ENCODE results near the gene SPEM3.
"Not testable (repeated sequence)": the region's sequence is repeated elsewhere in the genome, so short reads cannot be mapped to it uniquely, and the experiment has no call there.

SPEM3 gene

DNA sequence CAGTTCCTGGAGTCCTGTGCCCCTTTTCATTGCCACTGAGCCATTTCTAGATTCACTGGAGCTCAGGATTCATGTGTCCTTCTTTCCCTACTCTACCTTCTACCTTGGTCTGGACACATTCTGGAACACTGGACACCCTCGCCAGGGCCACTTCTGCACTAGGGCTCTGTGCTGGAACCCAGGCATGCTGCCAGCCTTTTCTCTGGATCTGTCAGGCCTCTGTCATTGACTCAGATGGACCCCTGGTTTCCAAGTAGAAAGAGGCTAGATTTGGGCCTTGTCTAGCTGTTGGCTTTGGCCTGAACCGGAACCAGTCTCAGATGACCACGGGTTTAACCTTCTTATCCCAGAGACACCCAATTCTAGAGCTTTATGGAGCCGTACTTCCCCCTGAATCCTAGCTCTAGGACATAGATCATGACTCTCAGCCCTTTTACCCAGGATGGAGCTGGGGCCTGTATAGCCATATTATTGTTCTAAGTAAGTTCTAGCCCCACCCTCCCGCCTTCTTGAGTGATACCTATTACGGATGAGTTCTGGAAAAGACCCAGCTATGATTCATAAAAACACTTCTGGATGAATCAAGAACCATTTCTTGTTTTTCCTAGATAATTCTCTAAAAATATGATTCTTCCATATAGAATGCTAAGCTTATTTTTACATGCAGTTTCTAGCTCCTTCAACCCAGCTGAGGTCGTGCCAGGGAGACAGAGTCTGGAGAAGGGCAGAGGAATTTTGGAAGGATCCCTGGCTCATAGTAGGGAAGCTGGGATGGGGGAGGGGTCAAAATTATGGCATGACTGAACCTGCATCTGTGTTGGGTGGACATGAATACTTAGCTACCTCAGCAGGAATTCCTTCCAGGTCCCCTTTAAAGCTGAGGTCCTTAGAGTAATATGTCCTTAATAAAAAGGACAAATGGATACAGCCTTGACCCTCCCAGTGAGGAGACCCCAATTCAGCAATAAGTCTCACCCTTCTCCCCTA, 15.1 kb downstream of the SPEM3 start:
- no peak for DNase-seq

DNA sequence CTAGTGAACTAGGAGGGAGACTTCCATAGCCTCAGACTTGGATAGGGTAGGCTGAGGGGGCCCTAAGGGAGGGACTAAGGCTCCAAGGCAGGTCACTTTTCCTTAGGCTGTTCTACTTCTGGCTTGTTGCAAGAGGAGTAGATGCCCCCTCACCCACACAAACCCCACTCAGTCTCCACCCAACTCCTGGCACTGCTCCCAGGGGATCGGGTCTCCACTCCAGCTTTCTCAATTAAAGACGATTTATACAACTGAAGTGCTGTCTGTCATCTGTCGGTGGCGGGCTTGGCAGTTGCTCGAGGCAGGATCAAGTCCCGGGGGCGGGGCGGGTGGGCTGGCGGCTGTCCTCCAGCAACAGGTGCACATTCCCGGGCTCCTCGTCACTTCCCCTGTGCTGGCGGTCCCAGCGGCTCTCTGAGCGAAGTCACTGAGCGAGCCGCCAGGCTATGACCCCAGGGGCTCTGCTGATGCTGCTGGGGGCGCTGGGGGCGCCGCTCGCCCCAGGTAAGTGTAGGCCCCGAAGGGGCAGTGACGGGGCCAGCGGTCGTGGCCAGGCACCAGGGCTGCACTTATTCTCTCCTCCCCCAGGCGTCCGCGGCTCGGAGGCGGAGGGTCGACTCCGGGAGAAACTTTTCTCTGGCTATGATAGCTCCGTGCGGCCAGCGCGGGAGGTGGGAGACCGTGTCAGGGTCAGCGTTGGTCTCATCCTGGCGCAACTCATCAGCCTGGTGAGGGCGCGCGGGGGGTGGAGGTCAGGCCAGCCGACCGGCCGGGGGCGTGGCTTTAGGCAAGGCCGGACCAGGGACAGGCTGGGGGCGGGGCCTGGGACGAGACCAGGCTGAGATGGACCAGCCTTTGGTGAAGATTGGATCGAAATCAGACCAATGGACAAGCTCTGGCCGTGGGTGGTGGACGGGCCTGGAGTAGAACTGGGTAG, 16.3 kb downstream of the SPEM3 start, which contains the start of gene CHRNB1:
TSS of gene CHRNB1 (plus strand) at position 380 of the 937 bp plus-strand sequence. CDS start at position 447, 67 bp downstream.
- peak; percentile 6 for DNase-seq

DNA sequence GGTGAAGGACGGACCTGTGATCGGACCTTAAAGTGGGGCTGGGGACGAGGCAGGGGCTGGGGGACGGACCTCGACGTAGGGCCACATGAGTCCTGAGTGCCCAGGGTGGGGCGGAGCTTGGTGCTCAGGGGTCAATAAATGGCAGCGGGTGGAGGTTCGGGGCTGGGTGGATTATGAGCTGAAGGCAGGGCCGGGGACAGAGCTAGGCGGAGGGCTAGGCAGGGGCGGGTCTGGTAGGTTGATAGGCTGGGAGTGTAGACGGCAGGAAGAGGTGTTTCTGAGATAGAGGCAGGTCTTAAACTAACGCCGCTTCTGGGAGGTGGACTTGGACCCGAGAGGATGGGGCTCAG, 16.9 kb downstream of the SPEM3 start:
- DNase-seq: peak; percentile 37

DNA sequence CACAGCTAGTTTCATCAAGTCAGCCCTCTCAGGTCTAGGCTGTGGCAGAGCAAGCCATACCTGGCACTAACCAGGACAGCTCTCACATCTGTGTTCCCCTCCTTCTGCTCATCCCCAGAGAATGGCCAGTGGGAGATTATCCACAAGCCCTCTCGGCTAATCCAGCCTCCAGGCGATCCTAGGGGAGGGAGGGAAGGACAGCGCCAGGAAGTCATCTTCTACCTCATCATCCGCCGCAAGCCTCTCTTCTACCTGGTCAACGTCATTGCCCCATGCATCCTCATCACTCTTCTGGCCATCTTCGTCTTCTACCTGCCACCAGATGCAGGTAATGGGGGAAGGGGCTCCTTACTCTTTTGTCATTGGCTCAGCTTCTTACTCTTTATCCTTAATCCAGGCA, 19.8 kb downstream of the SPEM3 start:
- no peak for DNase-seq

DNA sequence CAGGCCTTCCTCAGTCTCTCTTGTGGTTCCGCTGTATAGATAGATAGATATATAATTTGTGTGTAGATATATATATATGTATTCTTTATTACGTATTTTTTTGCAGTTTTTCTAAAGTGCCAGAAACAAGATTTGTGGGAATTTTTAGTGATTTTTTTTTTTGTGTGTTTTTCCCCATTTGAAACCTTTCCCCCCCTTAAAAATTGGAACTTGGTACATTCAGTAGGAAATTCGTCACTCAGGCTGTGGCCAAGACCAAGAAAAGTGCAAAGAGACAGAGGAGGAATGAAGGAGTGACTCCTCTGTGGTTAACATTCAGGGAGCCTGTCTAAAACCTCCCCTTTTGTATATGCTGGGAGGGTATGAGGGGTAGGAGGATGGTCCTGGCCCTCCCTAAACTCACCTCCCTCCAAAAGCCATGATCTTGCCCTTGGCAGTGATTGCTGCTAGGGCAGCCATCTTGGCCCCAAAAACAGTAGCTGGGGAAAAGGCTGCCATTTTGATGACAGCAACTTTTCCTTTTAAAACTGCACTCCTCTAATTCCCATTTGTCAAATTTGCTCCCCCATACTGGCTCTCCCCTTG, 31.4 kb downstream of the SPEM3 start:
- no peak for DNase-seq

DNA sequence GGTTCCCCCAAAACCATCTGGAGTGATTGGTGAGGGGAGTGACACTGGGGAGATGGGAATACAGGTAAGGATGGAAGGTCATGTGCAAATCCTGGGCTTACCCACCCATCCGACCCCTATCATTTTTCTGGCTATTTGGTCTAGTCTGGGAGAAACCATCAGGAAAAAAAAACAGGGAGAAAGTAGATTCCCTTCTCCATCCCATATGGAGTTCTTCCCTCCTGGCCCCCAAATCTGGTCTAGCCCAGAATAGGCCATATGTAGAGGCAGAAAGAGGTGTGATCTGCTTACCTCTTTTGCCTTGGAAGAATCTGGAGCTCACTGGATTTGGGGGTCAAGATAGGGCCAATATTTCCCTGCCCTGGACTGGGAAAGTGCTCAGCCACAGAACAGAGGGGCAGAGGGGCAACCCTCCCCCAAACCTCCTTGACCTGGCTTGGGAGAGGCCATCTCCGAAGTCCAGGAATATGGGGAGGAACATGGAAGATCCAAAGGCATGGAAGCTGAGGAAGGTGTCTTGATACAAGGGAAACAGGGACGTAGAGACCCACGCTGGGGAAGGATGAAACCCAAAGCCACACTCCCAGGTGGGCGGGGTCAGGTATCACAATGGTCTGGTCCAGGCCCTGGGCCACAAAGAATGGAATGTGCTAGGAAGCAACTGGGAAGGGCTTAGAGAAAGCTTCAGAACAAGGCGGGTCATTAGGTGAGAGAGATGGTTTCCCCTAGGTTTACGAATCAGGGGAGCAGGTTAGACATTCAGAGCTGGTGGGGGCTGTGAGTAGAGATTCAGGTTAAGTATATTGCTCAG, 32.4 kb downstream of the SPEM3 start:
- DNase-seq: no peak

DNA sequence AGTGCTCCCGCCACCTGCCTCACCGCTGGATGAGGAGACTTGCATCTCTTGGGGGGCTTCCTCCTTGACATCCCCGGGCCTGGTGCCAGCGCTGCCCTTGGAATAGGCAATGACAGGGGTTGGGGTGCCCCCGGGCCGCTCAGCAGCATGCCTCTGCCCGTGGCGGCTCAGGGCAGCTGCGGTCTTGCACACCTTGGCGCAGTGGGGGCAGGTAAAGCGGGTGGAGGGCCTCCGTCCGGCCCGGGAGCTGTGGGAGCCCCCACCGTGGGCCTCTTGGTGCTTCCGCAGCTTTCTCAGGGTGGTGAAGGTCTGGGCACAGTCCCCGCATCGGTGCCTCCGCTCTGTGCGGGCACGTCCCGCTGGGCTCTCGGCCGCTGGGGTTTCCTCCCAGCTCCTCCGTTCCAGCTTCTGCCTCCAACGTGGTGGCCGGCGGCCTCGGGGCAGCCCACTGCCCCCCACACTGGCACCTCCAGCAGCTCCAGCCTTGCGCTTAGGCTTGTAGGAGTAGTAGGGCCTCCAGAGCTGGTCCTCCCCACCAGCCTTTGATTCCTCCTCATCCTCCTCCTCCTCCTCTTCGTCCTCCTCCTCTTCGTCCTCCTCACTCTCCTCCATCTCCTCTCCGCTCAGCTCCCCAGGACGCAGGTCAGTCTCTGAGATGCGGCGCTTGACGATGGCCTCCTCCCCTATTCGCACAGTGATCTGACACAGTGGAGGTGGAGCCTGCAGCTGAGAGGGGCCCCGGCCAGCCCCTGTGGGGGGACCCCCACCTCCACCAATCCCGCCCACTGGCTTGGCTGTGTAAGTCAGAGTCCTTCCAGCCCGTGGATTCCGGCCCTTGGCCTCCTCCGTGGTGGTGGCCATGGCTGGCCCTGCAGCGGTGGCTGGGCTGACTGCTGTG, 34.1 kb downstream of the SPEM3 start:
- DNase-seq: no peak

DNA sequence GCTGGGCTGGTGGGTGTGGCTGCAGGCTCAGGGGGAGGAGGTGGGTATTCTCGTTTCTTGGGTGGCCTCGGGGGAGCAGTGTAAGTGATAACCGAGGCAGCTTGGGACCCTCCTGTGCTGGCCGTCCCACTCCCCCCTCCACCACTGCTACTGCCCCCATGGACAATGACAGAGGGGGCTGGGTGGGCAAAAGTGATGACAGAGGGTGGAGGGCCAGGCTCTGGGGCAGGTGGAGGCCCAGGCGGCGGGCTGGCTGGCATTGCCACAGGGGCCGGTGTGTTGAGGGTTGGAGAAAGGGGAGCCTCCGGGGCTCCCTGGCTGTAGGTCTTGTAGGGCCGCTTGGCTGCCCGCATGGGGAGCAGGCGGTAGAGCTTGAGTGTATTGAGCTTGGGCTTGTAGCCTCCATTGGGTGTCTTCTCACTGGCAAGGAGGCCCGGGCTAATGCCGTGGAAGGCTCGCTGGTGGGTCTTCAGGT, 34.8 kb downstream of the SPEM3 start:
- no peak for DNase-seq

DNA sequence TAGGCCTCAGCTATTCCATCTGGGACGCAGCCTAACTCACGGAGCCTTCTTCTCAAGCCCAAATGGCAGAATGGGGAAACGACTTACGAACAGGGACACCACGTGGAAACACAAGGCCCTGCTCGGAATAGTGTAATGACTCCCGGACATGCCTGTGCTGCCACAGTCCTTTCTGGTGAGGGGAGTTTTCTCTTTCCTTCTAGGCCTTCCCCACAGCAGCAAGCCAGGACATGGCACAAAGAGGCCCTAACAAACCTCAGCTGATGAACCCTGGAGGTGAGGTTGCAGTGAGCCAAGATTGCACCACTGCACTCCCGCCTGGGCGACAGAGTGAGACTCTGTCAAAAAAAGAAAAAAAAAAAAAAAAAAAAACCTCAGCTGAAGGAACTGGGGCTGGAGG, 35.4 kb downstream of the SPEM3 start:
- no peak for DNase-seq

DNA sequence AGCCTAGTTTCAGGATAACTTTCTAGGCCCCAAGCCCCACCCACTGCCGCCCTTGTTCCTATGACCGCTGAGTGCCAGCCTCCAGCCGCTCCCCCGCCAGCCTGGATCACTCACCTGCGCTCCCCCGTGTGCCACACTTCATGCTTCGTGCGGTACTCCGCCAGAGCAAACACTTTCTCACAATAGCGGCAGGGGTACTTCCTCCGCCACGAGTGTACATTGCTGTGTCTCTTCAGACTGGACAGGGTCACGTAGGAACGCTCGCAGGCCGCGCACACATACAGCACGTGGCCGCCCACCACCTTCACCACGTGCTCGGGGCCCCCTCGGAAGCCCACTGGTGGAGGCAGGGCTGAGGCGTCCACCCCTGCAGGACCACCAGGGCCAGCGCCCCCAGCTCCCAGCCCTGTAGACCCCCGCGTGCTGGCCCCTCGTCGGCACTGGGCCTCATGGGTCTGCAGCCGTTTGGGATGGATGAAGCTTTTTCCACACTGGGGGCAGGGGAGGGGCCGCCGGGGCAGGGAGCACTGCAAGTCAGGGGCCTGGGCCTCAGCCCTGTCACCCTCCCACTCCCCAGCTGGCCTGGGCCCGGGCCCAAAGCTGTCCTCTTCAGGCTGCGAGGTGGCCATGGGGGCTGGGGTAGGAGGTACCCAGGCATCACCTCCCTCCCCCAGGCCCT, 37.1 kb downstream of the SPEM3 start:
- DNase-seq: no peak

DNA sequence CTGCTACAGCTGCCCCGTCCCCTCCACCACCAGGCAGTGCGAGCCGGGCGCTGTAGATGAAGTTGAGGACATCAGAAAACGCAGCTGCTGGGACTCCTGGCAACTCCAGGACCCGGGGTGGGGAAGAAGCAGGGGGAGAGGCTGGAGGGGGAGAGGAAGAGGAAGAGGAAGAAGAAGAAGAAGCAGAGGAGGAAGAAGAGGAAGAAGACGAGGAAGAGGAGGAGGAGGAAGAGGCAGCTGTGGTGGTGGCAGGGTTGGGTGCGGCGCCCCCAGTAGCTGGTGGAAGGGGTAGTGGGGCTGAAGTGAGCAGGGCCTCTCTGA, 37.6 kb downstream of the SPEM3 start:
- DNase-seq: no peak

DNA sequence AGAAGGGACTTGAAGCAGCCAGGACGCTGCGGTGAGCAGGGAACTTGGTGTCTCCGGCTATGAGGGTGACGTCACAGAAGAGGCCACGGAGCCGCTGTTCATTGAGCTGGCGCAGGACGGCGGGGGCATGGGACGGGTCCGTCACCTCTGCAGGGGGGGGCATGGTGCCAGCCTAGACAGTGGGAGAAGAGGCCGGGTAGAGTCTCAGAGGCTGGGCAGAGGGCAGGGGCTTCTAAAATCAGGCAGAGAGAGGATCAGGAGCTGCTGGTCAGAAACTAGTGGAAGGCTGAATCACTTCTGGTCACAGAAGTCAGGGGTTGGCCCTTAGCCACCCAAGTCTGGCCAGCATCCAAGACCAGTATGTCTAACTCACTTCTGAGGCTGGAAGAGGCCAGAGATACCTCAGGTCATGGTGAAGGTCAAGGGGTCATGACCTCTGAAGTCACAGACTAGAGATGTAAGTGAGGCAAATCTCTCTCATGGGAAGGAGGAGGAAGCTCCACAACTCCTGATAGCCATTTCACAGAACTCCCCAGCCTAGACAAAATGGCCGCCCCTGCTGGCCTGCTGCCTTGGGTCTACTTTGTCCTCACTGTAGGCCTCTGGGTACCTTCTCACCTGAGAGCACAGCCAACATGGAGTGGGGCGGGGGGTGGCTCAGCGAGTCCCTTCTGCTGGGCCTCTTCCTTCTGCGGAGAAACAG, 38.1 kb downstream of the SPEM3 start:
- DNase-seq: no peak

DNA sequence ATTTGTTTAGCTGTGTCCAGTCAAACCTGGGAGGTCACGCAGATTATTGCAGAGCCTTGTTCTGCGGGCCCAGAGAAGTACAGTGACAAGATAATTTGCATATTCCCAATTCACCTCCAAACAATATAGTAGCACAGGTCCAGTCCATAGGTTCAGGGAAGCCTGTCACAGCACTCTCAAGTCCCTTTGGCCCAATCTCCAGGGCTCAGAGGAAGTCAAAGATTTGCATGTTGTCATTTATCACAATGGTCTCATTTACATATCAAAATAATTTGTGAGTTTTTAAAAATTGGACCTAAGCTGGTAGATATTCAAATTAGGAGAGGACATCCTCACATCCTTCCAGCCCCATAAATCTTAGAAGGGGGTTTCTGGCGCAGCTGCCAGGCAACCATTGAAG, 38.8 kb downstream of the SPEM3 start:
- DNase-seq: no peak

DNA sequence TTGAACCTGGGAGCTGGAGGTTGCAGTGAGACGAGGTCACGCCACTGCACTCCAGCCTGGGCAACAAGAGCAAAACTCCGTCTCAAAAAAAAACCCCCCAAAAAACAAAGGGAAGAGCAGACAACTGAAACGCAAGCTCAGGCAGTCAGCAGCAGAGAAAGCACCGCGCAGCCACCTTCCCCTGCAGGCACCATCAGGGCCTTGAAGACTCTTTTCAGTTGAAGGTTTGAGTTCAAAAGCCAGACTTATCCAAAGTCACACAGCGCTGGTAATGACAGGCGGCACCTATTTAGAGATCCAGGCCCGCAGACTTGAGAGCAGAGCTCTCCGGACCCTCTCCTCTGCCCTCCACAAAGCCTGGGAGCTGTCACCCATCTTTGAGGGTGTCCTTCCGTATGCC, 39.6 kb downstream of the SPEM3 start:
- no peak for DNase-seq

DNA sequence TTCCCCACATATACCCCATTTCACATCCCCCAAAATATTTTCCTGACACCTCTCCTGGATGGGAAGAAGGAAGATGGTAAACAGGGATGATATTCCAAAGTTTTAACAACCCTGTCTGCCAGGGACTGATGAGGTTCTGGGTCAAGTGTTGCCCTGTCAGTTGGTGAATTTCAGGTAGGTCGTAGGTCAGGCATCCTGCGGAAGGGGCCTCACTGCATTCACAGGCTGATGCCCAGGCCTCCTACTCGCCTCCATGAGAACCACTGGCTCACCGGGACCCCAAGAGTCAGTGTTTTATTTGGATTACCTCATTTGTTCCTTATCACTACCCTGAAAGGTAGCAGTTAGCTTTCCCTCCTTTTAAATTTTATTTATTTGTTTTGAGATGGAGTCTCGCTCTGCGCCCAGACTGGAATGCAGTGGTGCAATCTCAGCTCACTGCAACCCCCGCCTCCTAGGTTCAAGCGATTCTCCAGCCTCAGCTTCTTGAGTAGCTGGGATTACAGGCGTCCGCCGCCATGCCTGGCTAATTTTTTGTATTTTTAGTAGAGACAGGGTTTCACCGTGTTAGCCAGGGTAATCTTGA, 40.2 kb downstream of the SPEM3 start:
- no peak for DNase-seq

DNA sequence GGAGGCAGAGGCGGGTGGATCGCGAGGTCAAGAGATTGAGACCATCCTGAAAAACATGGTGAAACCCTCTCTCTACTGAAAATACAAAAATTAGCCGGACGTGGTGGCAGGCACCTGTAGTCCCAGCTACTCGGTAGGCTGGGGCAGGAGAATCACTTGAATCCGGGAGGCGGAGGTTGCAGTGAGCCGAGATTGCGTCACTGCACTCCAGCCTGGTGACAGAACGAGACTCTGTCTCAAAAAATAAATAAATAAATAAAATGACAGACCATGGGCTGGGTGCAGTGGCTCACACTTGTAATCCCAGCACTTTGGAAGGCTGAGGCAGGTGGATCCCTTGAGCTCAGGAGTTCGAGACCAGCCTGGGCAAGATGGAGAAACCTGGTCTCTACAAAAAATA, 41.2 kb downstream of the SPEM3 start:
- not testable (repeated sequence) for DNase-seq

DNA sequence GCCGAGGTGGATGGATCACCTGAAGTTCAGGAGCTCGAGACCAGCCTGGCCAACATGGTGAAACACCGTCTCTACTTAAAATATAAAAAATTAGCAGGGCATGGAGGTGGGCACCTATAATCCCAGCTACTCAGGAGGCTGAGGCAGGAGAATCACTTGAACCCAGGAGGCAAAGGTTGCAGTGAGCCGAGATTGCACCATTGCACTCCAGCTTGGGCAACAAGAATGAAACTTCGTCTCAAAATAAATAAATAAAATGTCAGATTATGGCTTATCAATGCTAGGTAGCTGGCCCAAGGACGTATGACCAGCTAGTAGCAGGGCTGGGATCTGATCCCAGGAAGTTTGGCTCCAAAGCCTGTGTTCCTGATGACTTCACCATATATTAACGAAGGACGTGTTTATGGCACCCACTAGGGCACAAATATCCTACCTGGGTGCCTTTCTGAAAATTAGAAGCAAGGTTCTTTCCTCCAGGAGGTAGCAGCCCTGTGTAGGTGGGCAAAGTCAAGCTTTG, 41.9 kb downstream of the SPEM3 start:
- not testable (repeated sequence) for DNase-seq

DNA sequence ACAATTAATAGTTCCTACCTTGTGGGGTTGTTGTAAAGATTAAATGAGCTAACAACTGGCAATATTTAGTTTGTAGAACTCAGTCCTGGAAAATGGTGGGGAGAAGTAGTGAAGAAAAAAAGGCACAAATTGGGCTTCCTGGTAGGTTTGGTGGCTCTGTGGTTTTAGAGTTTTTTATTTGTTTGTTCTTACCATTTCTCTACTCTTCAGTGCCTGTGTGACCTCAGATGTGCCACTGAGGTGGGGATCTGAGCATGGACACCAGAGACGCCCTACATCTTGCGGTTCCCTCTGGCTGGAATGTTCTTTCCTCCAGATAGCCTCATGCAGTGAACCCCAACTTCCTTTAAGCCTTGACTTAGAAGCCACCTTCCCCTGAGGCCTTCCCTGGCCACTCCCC, 43.1 kb downstream of the SPEM3 start:
- DNase-seq: no peak

DNA sequence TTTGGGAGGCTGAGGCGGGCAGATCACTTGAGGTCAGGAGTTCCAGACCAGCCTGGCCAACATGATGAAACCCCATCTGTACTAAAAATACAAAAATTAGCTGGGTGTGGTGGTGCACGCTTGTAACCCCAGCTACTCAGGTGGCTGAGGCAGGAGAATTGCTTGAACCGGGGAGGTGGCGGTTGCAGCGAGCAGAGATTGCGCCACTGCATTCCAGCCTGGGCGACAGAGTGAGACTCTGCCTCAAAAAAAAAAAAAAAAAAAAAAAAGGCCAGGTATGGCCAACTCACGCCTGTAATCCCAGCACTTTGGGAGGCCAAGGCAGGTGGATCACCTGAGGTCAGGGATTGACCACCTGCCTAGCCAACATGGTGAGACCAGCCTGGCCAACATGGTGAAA, 46.1 kb downstream of the SPEM3 start:
- not testable (repeated sequence) for DNase-seq
